ENCODE results near the gene PDK2.

Gene PDK2

GRCh38 chr17:50100480-50100883 lies 5.3 kb downstream of the PDK2 start:
- no peak for DNase-seq (ENCODE audit: low read depth in 2 of 2)

- DNase-seq (ENCODE audit: low read depth in 2 of 2): no peak
These were observed 5.8 kb downstream of the PDK2 start for GRCh38 chr17:50100921-50101345.

- DNase-seq (ENCODE audit: low read depth in 2 of 2): no peak
These were observed 6.4 kb downstream of the PDK2 start for GRCh38 chr17:50101346-50102163.

- no peak for DNase-seq (ENCODE audit: low read depth in 2 of 2)
These were observed 7.2 kb downstream of the PDK2 start for GRCh38 chr17:50102164-50102991.

- DNase-seq (ENCODE audit: low read depth in 2 of 2): no peak
These were observed 8.1 kb downstream of the PDK2 start for GRCh38 chr17:50103252-50103651.

- no peak for DNase-seq (ENCODE audit: low read depth in 2 of 2)
These were observed 8.8 kb downstream of the PDK2 start for GRCh38 chr17:50103941-50104340.

- DNase-seq (ENCODE audit: low read depth in 2 of 2): no peak
These were observed 10.7 kb downstream of the PDK2 start for GRCh38 chr17:50105811-50106210.

- no peak for DNase-seq (ENCODE audit: low read depth in 2 of 2)
These were observed 11.4 kb downstream of the PDK2 start for GRCh38 chr17:50106393-50107131.

- DNase-seq (ENCODE audit: low read depth in 2 of 2): no peak
These were observed 12.8 kb downstream of the PDK2 start for GRCh38 chr17:50107790-50108414.

GRCh38 chr17:50108556-50108955 lies 13.4 kb downstream of the PDK2 start:
- no peak for DNase-seq (ENCODE audit: low read depth in 2 of 2)

GRCh38 chr17:50109207-50109606 lies 14.1 kb downstream of the PDK2 start:
- DNase-seq (ENCODE audit: low read depth in 2 of 2): no peak

- no peak for DNase-seq (ENCODE audit: low read depth in 2 of 2)
These were observed 14.6 kb downstream of the PDK2 start for GRCh38 chr17:50109785-50110184.

GRCh38 chr17:50110591-50111349 lies 15.6 kb downstream of the PDK2 start:
- DNase-seq (ENCODE audit: low read depth in 2 of 2): no peak

GRCh38 chr17:50111673-50112655 lies 16.8 kb downstream of the PDK2 start:
- DNase-seq (ENCODE audit: low read depth in 2 of 2): no peak

GRCh38 chr17:50112694-50113093 lies 17.5 kb downstream of the PDK2 start:
- DNase-seq (ENCODE audit: low read depth in 2 of 2): no peak

GRCh38 chr17:50113624-50114320 lies 18.6 kb downstream of the PDK2 start:
- no peak for DNase-seq (ENCODE audit: low read depth in 2 of 2)

GRCh38 chr17:50114401-50114800 lies 19.2 kb downstream of the PDK2 start:
- DNase-seq (ENCODE audit: low read depth in 2 of 2): no peak

GRCh38 chr17:50114849-50115357 lies 19.8 kb downstream of the PDK2 start:
- no peak for DNase-seq (ENCODE audit: low read depth in 2 of 2)

GRCh38 chr17:50115756-50116155 lies 20.6 kb downstream of the PDK2 start:
- no peak for DNase-seq (ENCODE audit: low read depth in 2 of 2)
